Measurements from ENCODE around the gene PCBP1. TPM values are rescaled to one million over a fixed set of nuclear protein-coding genes. Genes with fewer than 3 reads are reported as not detected.
A peak's percentile ranks its signal among the peaks of the same experiment; 100 is the strongest.
"Not testable (repeated sequence)": the region's sequence is repeated elsewhere in the genome, so short reads cannot be mapped to it uniquely, and the experiment has no call there.

PCBP1 gene
- total RNA-seq, 2 experiments from 2014 or later = 475 to 483 TPM

GRCh38 chr2:70091364-70091763 lies 4.1 kb downstream of the PCBP1 start:
- peak overlapping the region; percentile 75 for H3K27ac Mint-ChIP-seq
- no peaks in the 10 kb centered on the region for H3K9me3 Mint-ChIP-seq
- peak overlapping the region; percentile 24 for H3K4me3 Mint-ChIP-seq
- H3K27me3 Mint-ChIP-seq = no peaks in the 10 kb centered on the region
- DNase-seq = no peak
- ChIA-PET CTCF (interaction anchor here (1.0 to 12.9 kb wide), 5 partner anchors 13 to 180 kb away, joined by 3 to 147 read pairs (median 8); no protein-coding TSS in a partner anchor), POLR2A (interaction anchor here (1.2 to 15.0 kb wide), 9 partner anchors 16 to 316 kb away, joined by 3 to 856 read pairs (median 14); partner anchors contain the start of genes C2orf42, MXD1 and SNRNP27)
- H3K4me1 Mint-ChIP-seq = peaks cover 57% of the 10 kb centered on the region
- H3K36me3 Mint-ChIP-seq (ENCODE audit: low read depth) = peaks cover 59% of the 10 kb centered on the region

- no peak for DNase-seq
- ChIA-PET CTCF (interaction anchor here (1.0 to 12.9 kb wide), 6 partner anchors 12 to 180 kb away, joined by 3 to 147 read pairs (median 6); no protein-coding TSS in a partner anchor), POLR2A (interaction anchor here (1.0 to 15.0 kb wide), 10 partner anchors 15 to 317 kb away, joined by 3 to 856 read pairs (median 10); partner anchors contain the start of genes C2orf42, MXD1 and SNRNP27)
- Mint-ChIP-seq H3K4me1 (peaks cover 57% of the 10 kb centered on the region), H3K4me3 (peak overlapping the region; percentile 24), H3K9me3 (no peaks in the 10 kb centered on the region), H3K27me3 (no peaks in the 10 kb centered on the region), H3K36me3 (ENCODE audit: low read depth) (peaks cover 59% of the 10 kb centered on the region), H3K27ac (peak overlapping the region; percentile 75)
Measured at GRCh38 chr2:70091816-70092215, 4.5 kb downstream of the PCBP1 start.

GRCh38 chr2:70092576-70093243 lies 5.4 kb downstream of the PCBP1 start:
- CTCF ChIA-PET = interaction anchor here (1.1 to 12.9 kb wide), 4 partner anchors 11 to 45 kb away, joined by 3 to 147 read pairs (median 10); no protein-coding TSS in a partner anchor
- POLR2A ChIA-PET = interaction anchor here (1.0 to 15.0 kb wide), 10 partner anchors 8 to 199 kb away, joined by 3 to 856 read pairs (median 24); partner anchors contain the start of genes C2orf42, MXD1 and SNRNP27
- not testable (repeated sequence) for DNase-seq, H3K4me3 Mint-ChIP-seq, H3K27me3 Mint-ChIP-seq, H3K9me3 Mint-ChIP-seq
- Mint-ChIP-seq H3K36me3 (ENCODE audit: low read depth) (peaks cover 52% of the 10 kb centered on the region), H3K4me1 (peaks cover 55% of the 10 kb centered on the region), H3K27ac (peak overlapping the region; percentile 10)

GRCh38 chr2:70094171-70094977 lies 7.1 kb downstream of the PCBP1 start:
- H3K4me1 Mint-ChIP-seq = peaks cover 57% of the 10 kb centered on the region
- ChIA-PET CTCF (interaction anchor here (1.2 to 3.2 kb wide), 5 partner anchors 10 to 49 kb away, joined by 3 to 12 read pairs (median 8); no protein-coding TSS in a partner anchor), POLR2A (interaction anchor here (0.8 to 15.0 kb wide), 15 partner anchors 7 to 199 kb away, joined by 3 to 856 read pairs (median 6); partner anchors contain the start of genes C2orf42, MXD1, PCBP1 and SNRPG)
- H3K27me3 Mint-ChIP-seq = no peaks in the 10 kb centered on the region
- no peaks in the 10 kb centered on the region for H3K9me3 Mint-ChIP-seq
- DNase-seq = no peak
- H3K27ac Mint-ChIP-seq = peak overlapping the region; percentile 87
- H3K36me3 Mint-ChIP-seq (ENCODE audit: low read depth) = peaks cover 36% of the 10 kb centered on the region
- H3K4me3 Mint-ChIP-seq = peak overlapping the region; percentile 68

GRCh38 chr2:70094978-70095719 lies 7.9 kb downstream of the PCBP1 start:
- H3K27ac Mint-ChIP-seq = peak overlapping the region; percentile 87
- H3K27me3 Mint-ChIP-seq = no peaks in the 10 kb centered on the region
- H3K9me3 Mint-ChIP-seq = no peaks in the 10 kb centered on the region
- peaks cover 28% of the 10 kb centered on the region for H3K36me3 Mint-ChIP-seq (ENCODE audit: low read depth)
- peaks cover 54% of the 10 kb centered on the region for H3K4me1 Mint-ChIP-seq
- peak overlapping the region; percentile 68 for H3K4me3 Mint-ChIP-seq
- peak; percentile 68 for DNase-seq
- CTCF ChIA-PET = interaction anchor here (1.2 to 1.8 kb wide), 5 partner anchors 9 to 48 kb away, joined by 3 to 10 read pairs (median 6); no protein-coding TSS in a partner anchor
- POLR2A ChIA-PET = interaction anchor here (0.7 to 15.0 kb wide), 14 partner anchors 8 to 198 kb away, joined by 3 to 856 read pairs (median 7); partner anchors contain the start of genes C2orf42, MXD1, PCBP1 and SNRPG

- ChIA-PET CTCF (interaction anchor here (1.2 to 1.8 kb wide), 4 partner anchors 8 to 47 kb away, joined by 3 to 10 read pairs (median 7); no protein-coding TSS in a partner anchor), POLR2A (interaction anchor here (0.7 to 15.0 kb wide), 12 partner anchors 9 to 181 kb away, joined by 3 to 856 read pairs (median 9); partner anchors contain the start of genes C2orf42, MXD1 and PCBP1)
- H3K4me3 Mint-ChIP-seq = peak overlapping the region; percentile 21
- peak overlapping the region; percentile 87 for H3K27ac Mint-ChIP-seq
- peaks cover 47% of the 10 kb centered on the region for H3K4me1 Mint-ChIP-seq
- no peaks in the 10 kb centered on the region for H3K27me3 Mint-ChIP-seq
- no peak for DNase-seq
- H3K36me3 Mint-ChIP-seq (ENCODE audit: low read depth) = peaks cover 21% of the 10 kb centered on the region
- H3K9me3 Mint-ChIP-seq = no peaks in the 10 kb centered on the region
Measured at GRCh38 chr2:70095720-70096670, 8.7 kb downstream of the PCBP1 start.

- peaks cover 12% of the 10 kb centered on the region for H3K36me3 Mint-ChIP-seq (ENCODE audit: low read depth)
- no peaks in the 10 kb centered on the region for H3K9me3 Mint-ChIP-seq
- no peak for DNase-seq
- H3K27me3 Mint-ChIP-seq = no peaks in the 10 kb centered on the region
- ChIA-PET POLR2A (no interaction called here), CTCF (no interaction called here)
- H3K4me3 Mint-ChIP-seq = no peak overlapping the region
- peaks cover 40% of the 10 kb centered on the region for H3K4me1 Mint-ChIP-seq
- no peak overlapping the region for H3K27ac Mint-ChIP-seq
Measured at GRCh38 chr2:70098032-70098431, 10.8 kb downstream of the PCBP1 start.

- H3K4me3 Mint-ChIP-seq = no peak overlapping the region
- H3K27ac Mint-ChIP-seq = no peak overlapping the region
- ChIA-PET CTCF (no interaction called here), POLR2A (no interaction called here)
- H3K9me3 Mint-ChIP-seq = no peaks in the 10 kb centered on the region
- peaks cover 41% of the 10 kb centered on the region for H3K4me1 Mint-ChIP-seq
- DNase-seq = no peak
- H3K27me3 Mint-ChIP-seq = no peaks in the 10 kb centered on the region
- H3K36me3 Mint-ChIP-seq (ENCODE audit: low read depth) = peaks cover 5% of the 10 kb centered on the region
Measured at GRCh38 chr2:70099270-70099669, 12.0 kb downstream of the PCBP1 start.

GRCh38 chr2:70101174-70101573 lies 13.9 kb downstream of the PCBP1 start:
- ChIA-PET CTCF (no interaction called here), POLR2A (interaction anchor here (0.8 to 1.2 kb wide), 3 partner anchors 13 to 23 kb away, joined by 4 to 10 read pairs (median 5); partner anchors contain the start of gene PCBP1)
- Mint-ChIP-seq H3K4me3 (no peak overlapping the region), H3K27me3 (no peaks in the 10 kb centered on the region), H3K36me3 (ENCODE audit: low read depth) (peaks cover 4% of the 10 kb centered on the region), H3K4me1 (peaks cover 36% of the 10 kb centered on the region), H3K27ac (no peak overlapping the region), H3K9me3 (no peaks in the 10 kb centered on the region)
- DNase-seq = no peak

- H3K27me3 Mint-ChIP-seq; DNase-seq; H3K9me3 Mint-ChIP-seq; H3K27ac Mint-ChIP-seq; H3K36me3 Mint-ChIP-seq (ENCODE audit: low read depth); CTCF ChIA-PET; H3K4me3 Mint-ChIP-seq; POLR2A ChIA-PET: not testable (repeated sequence)
- H3K4me1 Mint-ChIP-seq = peaks cover 36% of the 10 kb centered on the region
Measured at GRCh38 chr2:70101686-70102085, 14.4 kb downstream of the PCBP1 start.

GRCh38 chr2:70102323-70102905 lies 15.1 kb downstream of the PCBP1 start:
- H3K4me3 Mint-ChIP-seq; POLR2A ChIA-PET; DNase-seq; H3K27me3 Mint-ChIP-seq; H3K9me3 Mint-ChIP-seq; CTCF ChIA-PET; H3K36me3 Mint-ChIP-seq (ENCODE audit: low read depth): not testable (repeated sequence)
- Mint-ChIP-seq H3K27ac (peak overlapping the region; percentile 25), H3K4me1 (peaks cover 41% of the 10 kb centered on the region)

All from activated CD4-positive, alpha-beta memory T cell treated with anti-CD3 and anti-CD28 coated beads, Interleukin-2, amount 10 ng/mL, durations not matched to agents 7 days and 5 days (primary cell).